ENCODE results near the gene LAS1L.

DNA sequence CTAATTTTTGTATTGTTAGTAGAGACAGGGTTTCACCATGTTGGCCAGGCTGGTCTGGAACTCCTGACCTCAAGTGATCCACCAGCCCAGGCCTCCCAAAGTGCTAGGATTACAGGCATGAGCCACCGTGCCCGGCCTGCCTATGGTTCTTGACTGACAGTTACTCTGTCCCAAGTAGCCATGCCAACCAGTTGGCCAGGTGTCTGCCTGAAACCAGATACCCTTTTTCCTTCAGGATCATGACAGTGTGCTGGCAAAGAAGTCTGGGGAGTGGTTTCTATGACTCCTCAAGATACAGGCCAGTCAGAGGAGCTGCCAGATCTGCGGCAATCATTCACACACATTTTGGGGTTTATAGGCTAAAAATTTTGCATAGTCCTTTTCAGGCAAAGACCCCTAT, 1.7 kb upstream of the LAS1L start:
- TF ChIP-seq ZNF274 (IDR thresholded peaks at IDR 0.05; ENCODE audit: low read depth, low read length) (no peak), YY1 (IDR thresholded peaks at IDR 0.05; ENCODE audit: insufficient read depth, insufficient read length) (no peak), SUZ12 (IDR thresholded peaks at IDR 0.05; ENCODE audit: extremely low read depth, insufficient read depth, insufficient read length) (no peak)
